ENCODE results near the gene CHSY1.
"Not testable (repeated sequence)": the region's sequence is repeated elsewhere in the genome, so short reads cannot be mapped to it uniquely, and the experiment has no call there.

CHSY1 gene

DNA sequence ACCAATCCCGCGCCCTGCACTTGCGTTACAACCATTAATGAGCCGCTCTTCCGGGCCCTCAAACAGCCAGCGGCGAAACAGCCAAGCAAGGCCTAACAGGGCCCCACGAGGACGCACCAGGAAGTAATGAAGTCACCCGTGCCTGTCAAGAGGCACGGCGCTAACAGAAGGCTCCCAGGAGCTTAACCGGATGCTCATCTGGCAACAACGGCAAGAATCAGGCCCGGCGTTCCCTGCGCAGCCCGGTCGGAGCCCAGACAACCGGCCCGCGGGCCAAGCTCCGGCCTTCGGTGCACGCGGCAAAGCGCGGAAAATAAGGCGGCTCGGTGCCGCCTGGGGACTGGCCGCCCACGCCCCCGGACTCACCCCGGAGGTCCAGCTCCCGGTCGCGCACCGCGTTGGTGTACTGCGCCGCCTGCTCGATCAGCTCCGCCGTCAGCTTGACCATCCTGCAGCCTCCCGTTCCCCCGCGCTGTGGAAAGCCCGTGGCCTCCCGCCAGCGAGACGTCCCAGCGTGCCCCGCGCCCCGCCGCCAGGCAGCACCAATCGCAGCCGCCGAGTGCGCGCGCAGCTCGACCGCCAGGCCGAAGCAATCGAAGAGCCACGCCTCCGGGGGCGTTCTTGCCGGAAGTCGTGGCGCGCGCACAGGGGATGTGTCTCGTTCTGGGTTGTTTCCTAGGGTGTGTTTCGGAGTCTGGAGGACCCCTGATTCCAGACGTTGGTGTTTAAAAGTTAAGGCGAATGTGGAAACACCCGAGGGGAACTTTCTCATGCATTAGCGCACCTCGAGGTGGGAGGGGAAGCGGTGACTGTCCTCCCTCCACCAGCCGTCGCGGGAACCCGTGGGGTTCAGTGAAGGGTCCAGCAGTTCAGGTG lies 43.1 kb upstream of the CHSY1 start, which contains the start of gene SNRPA1:
Gene SNRPA1, minus strand, starts transcription at position 518 of the 876 bp plus-strand sequence. Its CDS starts 70 bp downstream, at position 448.
- Histone ChIP-seq H3K23ac (ENCODE audit: low read depth, low read length, poor library complexity) (peak within 1 kb of the TSS; percentile 98), H3K9me3 (replicated peaks in 1 of 2; ENCODE audit: control insufficient read depth in 2 of 2, insufficient read depth in 1 of 2, low read depth in 1 of 2, low read length in 2 of 2) (no peaks in the 10 kb centered on the region), H3K4me2 (ENCODE audit: insufficient read depth, low read length, poor library complexity, severe bottlenecking) (peak within 1 kb of the TSS; percentile 87), H4K91ac (ENCODE audit: low read depth, low read length, poor library complexity) (no peak within 1 kb of the TSS), H3K4ac (ENCODE audit: low read length) (no peak within 1 kb of the TSS), H3K36me3 (replicated peaks in 1 of 2; ENCODE audit: control insufficient read depth in 2 of 2, insufficient read depth in 2 of 2, low read length in 2 of 2) (peaks cover 0 to 34% of the 10 kb centered on the region in 2 donors), H4K8ac (ENCODE audit: low read depth, low read length) (no peak within 1 kb of the TSS), H3K9ac (ENCODE audit: low read depth, low read length, poor library complexity) (peak within 1 kb of the TSS; percentile 96), H3K27me3 (ENCODE audit: control insufficient read depth in 3 of 3, insufficient read depth in 3 of 3, low read depth in 1 of 3, low read length in 3 of 3) (no peaks in the 10 kb centered on the region), H3K27ac (replicated peaks; ENCODE audit: low read length) (peak within 1 kb of the TSS; percentile 62), H2AK5ac (ENCODE audit: low read depth, low read length) (peak within 1 kb of the TSS; percentile 74), H2BK12ac (ENCODE audit: low read length) (no peak within 1 kb of the TSS), H3K79me1 (ENCODE audit: low read depth, low read length) (peaks cover 6% of the 10 kb centered on the region), H3K18ac (ENCODE audit: low read length) (peak within 1 kb of the TSS; percentile 92), H2BK120ac (ENCODE audit: low read depth, low read length) (no peak within 1 kb of the TSS), H2BK15ac (ENCODE audit: low read length) (peak within 1 kb of the TSS; percentile 55), H2AFZ (ENCODE audit: low read length) (peak within 1 kb of the TSS; percentile 95), H3K4me3 (ENCODE audit: low read length in 2 of 2) (peak within 1 kb of the TSS; percentile 69 to 99), H2BK5ac (ENCODE audit: low read length) (no peak within 1 kb of the TSS), H3K14ac (ENCODE audit: low read length) (peak within 1 kb of the TSS; percentile 63), H3K4me1 (ENCODE audit: control insufficient read depth in 2 of 2, insufficient read depth in 1 of 2, low read depth in 1 of 2, low read length in 2 of 2) (peaks cover 6 to 12% of the 10 kb centered on the region in 2 donors)
- DNase-seq (ENCODE audit: low spot score), result peak; percentile 91
- WGBS, 2 donors (ENCODE audit: extremely low coverage in 2 of 2, insufficient read length in 2 of 2, insufficient replicate concordance in 1 of 2), result no CpG with 5 or more reads among the region's 87 CpGs

- H3K14ac ChIP-seq (ENCODE audit: low read length), result no peak overlapping the region
- no peak overlapping the region for H3K23ac ChIP-seq (ENCODE audit: low read depth, low read length, poor library complexity)
- H3K18ac ChIP-seq (ENCODE audit: low read length), result no peak overlapping the region
- H2BK120ac ChIP-seq (ENCODE audit: low read depth, low read length), result no peak overlapping the region
- peaks cover 4 to 50% of the 10 kb centered on the region in 2 donors for H3K36me3 ChIP-seq (replicated peaks in 1 of 2; ENCODE audit: control insufficient read depth in 2 of 2, insufficient read depth in 2 of 2, low read length in 2 of 2)
- no CpG with 5 or more reads among the region's 10 CpGs for WGBS, 2 donors (ENCODE audit: extremely low coverage in 2 of 2, insufficient read length in 2 of 2, insufficient replicate concordance in 1 of 2)
- H4K91ac ChIP-seq (ENCODE audit: low read depth, low read length, poor library complexity), result no peak overlapping the region
- H2AFZ ChIP-seq (ENCODE audit: low read length), result no peak overlapping the region
- H3K27ac ChIP-seq (replicated peaks; ENCODE audit: low read length), result no peak overlapping the region
- H3K27me3 ChIP-seq (ENCODE audit: control insufficient read depth in 3 of 3, insufficient read depth in 3 of 3, low read depth in 1 of 3, low read length in 3 of 3), result no peaks in the 10 kb centered on the region
- no peaks in the 10 kb centered on the region for H3K9me3 ChIP-seq (replicated peaks in 1 of 2; ENCODE audit: control insufficient read depth in 2 of 2, insufficient read depth in 1 of 2, low read depth in 1 of 2, low read length in 2 of 2)
- peak overlapping the region in 1 of 2 donors; percentile 69 for H3K4me3 ChIP-seq (ENCODE audit: low read length in 2 of 2)
- H4K8ac ChIP-seq (ENCODE audit: low read depth, low read length), result no peak overlapping the region
- no peak overlapping the region for H2BK15ac ChIP-seq (ENCODE audit: low read length)
- peaks cover 6 to 12% of the 10 kb centered on the region in 2 donors for H3K4me1 ChIP-seq (ENCODE audit: control insufficient read depth in 2 of 2, insufficient read depth in 1 of 2, low read depth in 1 of 2, low read length in 2 of 2)
- no peak overlapping the region for H3K4me2 ChIP-seq (ENCODE audit: insufficient read depth, low read length, poor library complexity, severe bottlenecking)
- H3K79me1 ChIP-seq (ENCODE audit: low read depth, low read length), result peaks cover 6% of the 10 kb centered on the region
- DNase-seq (ENCODE audit: low spot score), result no peak
- no peak overlapping the region for H2BK5ac ChIP-seq (ENCODE audit: low read length)
- H3K4ac ChIP-seq (ENCODE audit: low read length), result no peak overlapping the region
- H3K9ac ChIP-seq (ENCODE audit: low read depth, low read length, poor library complexity), result no peak overlapping the region
- no peak overlapping the region for H2AK5ac ChIP-seq (ENCODE audit: low read depth, low read length)
- no peak overlapping the region for H2BK12ac ChIP-seq (ENCODE audit: low read length)
Measured at GRCh38 chr15:101293122-101293521, 41.3 kb upstream of the CHSY1 start.

DNA sequence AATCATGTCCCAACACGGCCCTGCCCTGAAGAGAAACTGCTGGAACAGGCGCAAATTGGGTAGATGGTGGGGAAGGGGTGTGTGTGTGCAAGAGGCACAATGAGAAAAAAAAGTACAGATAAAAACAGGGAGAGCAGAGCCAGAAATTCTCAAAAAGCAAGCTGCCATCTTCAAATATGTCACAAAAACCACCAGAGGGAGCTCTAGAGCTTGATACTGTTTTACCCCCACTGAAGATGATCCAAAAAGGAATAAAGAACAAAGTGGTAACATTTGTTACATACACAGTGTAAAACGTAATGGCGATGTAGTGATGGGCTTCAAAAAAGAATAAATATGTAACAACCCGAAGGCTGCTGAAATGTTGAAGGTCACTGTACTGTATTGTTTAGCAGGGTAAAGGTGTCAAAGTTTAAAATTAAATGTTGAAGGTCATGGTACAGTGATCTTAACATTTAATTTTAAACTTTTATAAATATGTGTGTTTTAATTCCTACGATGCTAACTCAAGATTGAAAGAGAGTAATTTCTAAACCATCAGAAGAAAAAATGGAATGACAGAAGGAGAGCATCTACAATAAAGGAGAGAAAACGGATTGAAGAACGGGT lies 37.2 kb upstream of the CHSY1 start:
- H3K4me2 ChIP-seq (ENCODE audit: insufficient read depth, low read length, poor library complexity, severe bottlenecking), result no peak overlapping the region
- H4K8ac ChIP-seq (ENCODE audit: low read depth, low read length), result no peak overlapping the region
- DNase-seq (ENCODE audit: low spot score), result no peak
- H3K14ac ChIP-seq (ENCODE audit: low read length), result no peak overlapping the region
- H2AFZ ChIP-seq (ENCODE audit: low read length), result no peak overlapping the region
- no peak overlapping the region for H3K9ac ChIP-seq (ENCODE audit: low read depth, low read length, poor library complexity)
- H2BK15ac ChIP-seq (ENCODE audit: low read length), result no peak overlapping the region
- H2BK120ac ChIP-seq (ENCODE audit: low read depth, low read length), result no peak overlapping the region
- no peak overlapping the region for H3K4me3 ChIP-seq (ENCODE audit: low read length in 2 of 2)
- no peak overlapping the region for H2BK12ac ChIP-seq (ENCODE audit: low read length)
- H3K9me3 ChIP-seq (replicated peaks in 1 of 2; ENCODE audit: control insufficient read depth in 2 of 2, insufficient read depth in 1 of 2, low read depth in 1 of 2, low read length in 2 of 2), result no peaks in the 10 kb centered on the region
- WGBS, 2 donors (ENCODE audit: extremely low coverage in 2 of 2, insufficient read length in 2 of 2, insufficient replicate concordance in 1 of 2), result no CpG with 5 or more reads among the region's 8 CpGs
- H2BK5ac ChIP-seq (ENCODE audit: low read length), result no peak overlapping the region
- peaks cover 4 to 7% of the 10 kb centered on the region in 2 donors for H3K4me1 ChIP-seq (ENCODE audit: control insufficient read depth in 2 of 2, insufficient read depth in 1 of 2, low read depth in 1 of 2, low read length in 2 of 2)
- H3K36me3 ChIP-seq (replicated peaks in 1 of 2; ENCODE audit: control insufficient read depth in 2 of 2, insufficient read depth in 2 of 2, low read length in 2 of 2), result peaks cover 13 to 90% of the 10 kb centered on the region in 2 donors
- H4K91ac ChIP-seq (ENCODE audit: low read depth, low read length, poor library complexity), result no peak overlapping the region
- H3K79me1 ChIP-seq (ENCODE audit: low read depth, low read length), result peaks cover 2% of the 10 kb centered on the region
- H3K4ac ChIP-seq (ENCODE audit: low read length), result no peak overlapping the region
- no peak overlapping the region for H2AK5ac ChIP-seq (ENCODE audit: low read depth, low read length)
- no peak overlapping the region for H3K27ac ChIP-seq (replicated peaks; ENCODE audit: low read length)
- H3K18ac ChIP-seq (ENCODE audit: low read length), result no peak overlapping the region
- no peaks in the 10 kb centered on the region for H3K27me3 ChIP-seq (ENCODE audit: control insufficient read depth in 3 of 3, insufficient read depth in 3 of 3, low read depth in 1 of 3, low read length in 3 of 3)
- H3K23ac ChIP-seq (ENCODE audit: low read depth, low read length, poor library complexity), result no peak overlapping the region

GRCh38 chr15:101287342-101287741 lies 35.5 kb upstream of the CHSY1 start:
- not testable (repeated sequence) for H3K79me1 ChIP-seq (ENCODE audit: low read depth, low read length); H2AK5ac ChIP-seq (ENCODE audit: low read depth, low read length); H2AFZ ChIP-seq (ENCODE audit: low read length); H2BK12ac ChIP-seq (ENCODE audit: low read length); H3K9me3 ChIP-seq (replicated peaks in 1 of 2; ENCODE audit: control insufficient read depth in 2 of 2, insufficient read depth in 1 of 2, low read depth in 1 of 2, low read length in 2 of 2); H3K4ac ChIP-seq (ENCODE audit: low read length); H3K4me1 ChIP-seq (ENCODE audit: control insufficient read depth in 2 of 2, insufficient read depth in 1 of 2, low read depth in 1 of 2, low read length in 2 of 2); H3K23ac ChIP-seq (ENCODE audit: low read depth, low read length, poor library complexity); H3K27ac ChIP-seq (replicated peaks; ENCODE audit: low read length); H2BK15ac ChIP-seq (ENCODE audit: low read length); H3K4me2 ChIP-seq (ENCODE audit: insufficient read depth, low read length, poor library complexity, severe bottlenecking); H3K9ac ChIP-seq (ENCODE audit: low read depth, low read length, poor library complexity); H4K91ac ChIP-seq (ENCODE audit: low read depth, low read length, poor library complexity); H3K27me3 ChIP-seq (ENCODE audit: control insufficient read depth in 3 of 3, insufficient read depth in 3 of 3, low read depth in 1 of 3, low read length in 3 of 3); DNase-seq (ENCODE audit: low spot score); H3K4me3 ChIP-seq (ENCODE audit: low read length in 2 of 2); H3K18ac ChIP-seq (ENCODE audit: low read length); H3K14ac ChIP-seq (ENCODE audit: low read length); H4K8ac ChIP-seq (ENCODE audit: low read depth, low read length); H2BK120ac ChIP-seq (ENCODE audit: low read depth, low read length); H2BK5ac ChIP-seq (ENCODE audit: low read length)
- WGBS, 2 donors (ENCODE audit: extremely low coverage in 2 of 2, insufficient read length in 2 of 2, insufficient replicate concordance in 1 of 2), result no CpG with 5 or more reads among the region's 6 CpGs
- H3K36me3 ChIP-seq (replicated peaks in 1 of 2; ENCODE audit: control insufficient read depth in 2 of 2, insufficient read depth in 2 of 2, low read length in 2 of 2), result peaks cover 20 to 94% of the 10 kb centered on the region in 2 donors
